ENCODE results near the gene EHD1. TPM values are rescaled to one million over a fixed set of nuclear protein-coding genes. Genes with fewer than 3 reads are reported as not detected.

EHD1 gene
- polyA plus RNA-seq, 3 donors, result 30.3 to 212 (median 48.4) TPM

DNA sequence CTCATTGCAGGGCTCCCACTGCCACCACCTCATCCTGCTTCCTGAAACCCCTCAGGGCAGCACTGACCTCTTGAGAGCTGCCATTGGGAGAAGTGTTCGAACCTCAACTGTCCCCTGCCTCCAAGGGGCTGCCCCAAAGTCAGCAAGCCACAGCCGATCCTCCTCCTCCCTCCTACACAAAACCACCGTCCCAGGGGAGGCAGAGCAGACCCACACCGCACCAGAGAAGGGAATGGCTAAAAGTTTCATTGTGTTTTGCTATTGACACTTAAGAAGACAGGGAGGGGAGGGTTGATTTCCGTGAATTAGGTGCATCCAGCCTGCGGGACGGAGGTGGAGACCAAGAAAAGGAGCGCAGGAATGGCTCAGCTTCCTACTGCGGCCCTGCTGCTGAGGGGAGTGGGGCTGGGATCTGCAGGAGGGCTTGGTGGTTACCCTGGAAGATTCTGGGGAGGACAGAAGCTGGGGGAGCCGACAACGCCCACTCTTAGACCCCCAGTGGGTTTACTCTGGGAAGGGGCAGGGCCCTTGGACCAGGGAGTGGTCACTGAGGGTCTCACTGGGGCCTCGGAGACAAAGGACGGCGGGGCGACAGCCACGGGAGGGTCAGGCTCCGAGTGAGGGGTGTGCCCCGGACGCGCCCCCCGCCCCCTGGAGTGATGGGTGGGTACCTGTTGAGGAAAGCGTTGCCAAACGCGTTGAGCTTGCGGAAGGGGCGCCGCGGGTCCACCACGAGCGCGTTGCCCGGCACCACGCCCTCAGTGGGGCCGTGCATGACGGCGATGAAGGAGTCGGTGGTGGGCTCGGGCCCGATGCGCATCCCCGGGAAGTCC is 815 bp downstream of the EHD1 start:
- H3K36me3 ChIP-seq (replicated peaks in 1 of 2; ENCODE audit: control insufficient read depth in 1 of 2, insufficient read depth in 2 of 2, low read length in 2 of 2), result peaks cover 12 to 25% of the 10 kb centered on the region in 2 donors
- peaks cover 58% of the 10 kb centered on the region for H4K20me1 ChIP-seq (ENCODE audit: insufficient read depth, low read length)
- peak overlapping the region; percentile 92 for H3K9ac ChIP-seq (ENCODE audit: insufficient read depth, low read length, poor library complexity, severe bottlenecking)
- WGBS (ENCODE audit: insufficient coverage), result 1% methylated on average over 37 of the region's 41 CpGs
- no peak overlapping the region for H2AFZ ChIP-seq (ENCODE audit: insufficient read depth, low read depth, low read length, poor library complexity, severe bottlenecking)
- TF ChIP-seq, protein P1, sequence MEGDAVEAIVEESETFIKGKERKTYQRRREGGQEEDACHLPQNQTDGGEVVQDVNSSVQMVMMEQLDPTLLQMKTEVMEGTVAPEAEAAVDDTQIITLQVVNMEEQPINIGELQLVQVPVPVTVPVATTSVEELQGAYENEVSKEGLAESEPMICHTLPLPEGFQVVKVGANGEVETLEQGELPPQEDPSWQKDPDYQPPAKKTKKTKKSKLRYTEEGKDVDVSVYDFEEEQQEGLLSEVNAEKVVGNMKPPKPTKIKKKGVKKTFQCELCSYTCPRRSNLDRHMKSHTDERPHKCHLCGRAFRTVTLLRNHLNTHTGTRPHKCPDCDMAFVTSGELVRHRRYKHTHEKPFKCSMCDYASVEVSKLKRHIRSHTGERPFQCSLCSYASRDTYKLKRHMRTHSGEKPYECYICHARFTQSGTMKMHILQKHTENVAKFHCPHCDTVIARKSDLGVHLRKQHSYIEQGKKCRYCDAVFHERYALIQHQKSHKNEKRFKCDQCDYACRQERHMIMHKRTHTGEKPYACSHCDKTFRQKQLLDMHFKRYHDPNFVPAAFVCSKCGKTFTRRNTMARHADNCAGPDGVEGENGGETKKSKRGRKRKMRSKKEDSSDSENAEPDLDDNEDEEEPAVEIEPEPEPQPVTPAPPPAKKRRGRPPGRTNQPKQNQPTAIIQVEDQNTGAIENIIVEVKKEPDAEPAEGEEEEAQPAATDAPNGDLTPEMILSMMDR (IDR thresholded peaks at IDR 0.05), result no peak
- H3K27me3 ChIP-seq (ENCODE audit: control insufficient read depth in 2 of 2, insufficient read depth in 2 of 2, low read length in 2 of 2), result no peaks in the 10 kb centered on the region
- H3K9me3 Mint-ChIP-seq, result peaks cover 0 to 5% (median 0%) of the 10 kb centered on the region in 7 donors
- H3K4me1 Mint-ChIP-seq, result peaks cover 70% of the 10 kb centered on the region
- DNase-seq, result no peak
- no peaks in the 10 kb centered on the region for H3K9me3 ChIP-seq (replicated peaks in 1 of 2; ENCODE audit: control insufficient read depth in 1 of 2, insufficient read depth in 1 of 2, low read length in 2 of 2)
- H3K4me3 Mint-ChIP-seq, result peak overlapping the region; percentile 96 to 100
- peaks cover 37 to 42% of the 10 kb centered on the region in 2 donors for H3K36me3 Mint-ChIP-seq
- peak overlapping the region; percentile 83 to 100 (median 92) for H3K27ac Mint-ChIP-seq
- peaks cover 64 to 78% of the 10 kb centered on the region in 2 donors for H3K4me1 ChIP-seq (ENCODE audit: control insufficient read depth in 1 of 2, insufficient read depth in 2 of 2, low read length in 2 of 2)
- intact Hi-C loops (cut with micrococcal nuclease), result loop anchor here (1.0 to 2.0 kb wide), 2 partner anchors 9 to 15 kb away; no protein-coding TSS in a partner anchor
- peak overlapping the region; percentile 100 for H3K4me2 ChIP-seq (replicated peaks; ENCODE audit: extremely low read depth, low read length, poor library complexity, severe bottlenecking)
- peaks cover 0 to 20% (median 9%) of the 10 kb centered on the region in 3 donors for H3K27me3 Mint-ChIP-seq (ENCODE audit: low read depth in 3 of 3)
- peak overlapping the region; percentile 44 to 98 for H3K27ac ChIP-seq (ENCODE audit: low read depth in 1 of 2, low read length in 2 of 2)
- H3K79me2 ChIP-seq (ENCODE audit: insufficient read depth, low read length), result peaks cover 55% of the 10 kb centered on the region
- peak overlapping the region; percentile 72 to 100 (median 92) for H3K4me3 ChIP-seq (replicated peaks in 1 of 3; ENCODE audit: low read depth in 2 of 3, low read length in 3 of 3)

DNA sequence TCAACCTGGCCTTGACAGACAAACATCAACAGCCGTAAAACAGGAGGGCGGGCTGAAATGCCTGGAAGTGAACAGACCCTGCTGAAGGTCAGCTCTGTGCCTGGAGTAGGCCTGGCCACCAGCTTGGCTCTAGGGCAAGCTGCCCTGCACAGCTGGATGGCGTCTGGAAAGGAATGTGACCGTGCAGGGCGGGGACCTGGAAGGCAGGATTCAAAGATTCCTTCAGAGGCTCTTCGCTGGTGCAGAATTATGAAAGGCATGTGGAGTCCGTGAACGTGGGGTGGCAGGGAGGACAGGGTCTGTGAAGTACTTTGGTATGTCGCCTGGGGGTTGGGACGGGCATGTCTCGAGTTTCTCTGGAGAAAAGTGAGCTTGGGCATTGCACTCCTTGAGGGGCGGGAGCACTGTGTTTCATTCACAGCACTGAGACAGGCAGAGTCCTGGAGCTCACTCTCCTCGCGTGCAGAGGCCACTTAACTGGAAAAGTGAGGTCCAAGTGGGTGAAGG is 1.5 kb downstream of the EHD1 start:
- peaks cover 62% of the 10 kb centered on the region for H3K79me2 ChIP-seq (ENCODE audit: insufficient read depth, low read length)
- peaks cover 69 to 85% of the 10 kb centered on the region in 2 donors for H3K4me1 ChIP-seq (ENCODE audit: control insufficient read depth in 1 of 2, insufficient read depth in 2 of 2, low read length in 2 of 2)
- peak overlapping the region; percentile 72 to 100 (median 92) for H3K4me3 ChIP-seq (replicated peaks in 1 of 3; ENCODE audit: low read depth in 2 of 3, low read length in 3 of 3)
- TF ChIP-seq, protein P1 (IDR thresholded peaks at IDR 0.05), result no peak
- peaks cover 44 to 47% of the 10 kb centered on the region in 2 donors for H3K36me3 Mint-ChIP-seq
- peak overlapping the region; percentile 100 for H3K4me2 ChIP-seq (replicated peaks; ENCODE audit: extremely low read depth, low read length, poor library complexity, severe bottlenecking)
- H3K27ac ChIP-seq (ENCODE audit: low read depth in 1 of 2, low read length in 2 of 2), result peak overlapping the region in 1 of 2 donors; percentile 98
- peak overlapping the region; percentile 96 to 100 for H3K4me3 Mint-ChIP-seq
- no peaks in the 10 kb centered on the region for H3K27me3 ChIP-seq (ENCODE audit: control insufficient read depth in 2 of 2, insufficient read depth in 2 of 2, low read length in 2 of 2)
- H3K9me3 ChIP-seq (replicated peaks in 1 of 2; ENCODE audit: control insufficient read depth in 1 of 2, insufficient read depth in 1 of 2, low read length in 2 of 2), result no peaks in the 10 kb centered on the region
- peak overlapping the region; percentile 92 for H3K9ac ChIP-seq (ENCODE audit: insufficient read depth, low read length, poor library complexity, severe bottlenecking)
- peaks cover 0 to 17% (median 8%) of the 10 kb centered on the region in 3 donors for H3K27me3 Mint-ChIP-seq (ENCODE audit: low read depth in 3 of 3)
- intact Hi-C loops (cut with micrococcal nuclease), result loop anchor here in 1 of 2 donors (2.0 kb wide), 1 partner anchor 14 kb away; no protein-coding TSS in a partner anchor
- peaks cover 16 to 33% of the 10 kb centered on the region in 2 donors for H3K36me3 ChIP-seq (replicated peaks in 1 of 2; ENCODE audit: control insufficient read depth in 1 of 2, insufficient read depth in 2 of 2, low read length in 2 of 2)
- no peak for DNase-seq
- H3K4me1 Mint-ChIP-seq, result peaks cover 77% of the 10 kb centered on the region
- H4K20me1 ChIP-seq (ENCODE audit: insufficient read depth, low read length), result peaks cover 65% of the 10 kb centered on the region
- H3K9me3 Mint-ChIP-seq, result peaks cover 0 to 5% (median 0%) of the 10 kb centered on the region in 7 donors
- 91% methylated on average over 10 of the region's 14 CpGs for WGBS (ENCODE audit: insufficient coverage)
- no peak overlapping the region for H2AFZ ChIP-seq (ENCODE audit: insufficient read depth, low read depth, low read length, poor library complexity, severe bottlenecking)
- peak overlapping the region in 6 of 7 donors; percentile 75 to 100 (median 90) for H3K27ac Mint-ChIP-seq

Measured in CD14-positive monocyte (primary cell).